Midbrain (tissue), 1 donor: ENCODE data around the gene LRP5.

Source experiments
- DNase-seq: peaks from one replicate; lab custom pipeline; 2025; lab: John Stamatoyannopoulos, UW

LRP5 gene

DNA sequence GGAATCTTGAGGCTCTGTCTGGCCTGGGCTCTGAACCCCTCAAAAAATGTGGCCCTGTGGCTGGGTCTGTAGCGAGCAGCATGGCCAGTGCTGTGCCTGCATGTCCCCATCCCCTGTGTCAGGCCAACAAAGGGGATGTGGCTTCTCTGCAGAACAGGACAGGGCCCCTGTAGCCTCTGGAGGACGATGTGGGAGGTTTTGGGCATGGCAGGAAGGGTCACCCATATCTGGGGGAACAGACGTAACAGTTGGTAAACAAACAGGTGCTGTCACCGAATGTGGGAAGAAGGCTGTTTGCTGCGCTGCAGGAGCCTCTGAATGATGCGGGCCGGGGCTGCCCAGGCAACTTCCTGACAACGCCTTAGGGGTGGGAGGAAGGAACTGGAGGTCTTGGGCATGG is 35.0 kb downstream of the LRP5 start:
- no peak for DNase-seq

DNA sequence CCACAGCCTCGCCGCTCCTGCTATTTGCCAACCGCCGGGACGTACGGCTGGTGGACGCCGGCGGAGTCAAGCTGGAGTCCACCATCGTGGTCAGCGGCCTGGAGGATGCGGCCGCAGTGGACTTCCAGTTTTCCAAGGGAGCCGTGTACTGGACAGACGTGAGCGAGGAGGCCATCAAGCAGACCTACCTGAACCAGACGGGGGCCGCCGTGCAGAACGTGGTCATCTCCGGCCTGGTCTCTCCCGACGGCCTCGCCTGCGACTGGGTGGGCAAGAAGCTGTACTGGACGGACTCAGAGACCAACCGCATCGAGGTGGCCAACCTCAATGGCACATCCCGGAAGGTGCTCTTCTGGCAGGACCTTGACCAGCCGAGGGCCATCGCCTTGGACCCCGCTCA is 35.5 kb downstream of the LRP5 start:
- DNase-seq = no peak

GRCh38 chr11:68349461-68350249 is 37.3 kb downstream of the LRP5 start:
- no peak for DNase-seq

GRCh38 chr11:68350759-68351449 is 38.5 kb downstream of the LRP5 start:
- no peak for DNase-seq

- no peak for DNase-seq
These were observed 39.3 kb downstream of the LRP5 start for GRCh38 chr11:68351450-68352275.

GRCh38 chr11:68352591-68352990 is 40.2 kb downstream of the LRP5 start:
- no peak for DNase-seq

DNA sequence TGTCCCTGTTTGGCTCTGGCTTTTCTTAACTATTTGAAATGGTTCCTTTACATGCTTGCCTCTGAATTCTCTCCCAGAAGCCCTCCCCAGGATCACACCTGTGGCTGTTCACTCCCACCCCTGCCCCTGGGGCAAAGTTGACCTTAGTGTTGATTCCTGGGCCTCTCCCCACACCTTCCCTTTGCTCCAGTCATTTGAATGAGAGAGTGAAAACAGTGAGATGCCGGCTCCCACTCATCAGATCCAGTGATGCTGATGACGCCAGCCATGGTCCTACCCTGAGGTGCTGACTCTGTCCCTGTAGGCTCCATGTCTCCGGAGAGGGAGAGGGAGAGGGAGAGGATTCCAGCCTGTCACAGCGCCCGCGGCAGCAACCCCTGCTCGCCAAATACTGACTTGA is 40.7 kb downstream of the LRP5 start:
- no peak for DNase-seq

DNA sequence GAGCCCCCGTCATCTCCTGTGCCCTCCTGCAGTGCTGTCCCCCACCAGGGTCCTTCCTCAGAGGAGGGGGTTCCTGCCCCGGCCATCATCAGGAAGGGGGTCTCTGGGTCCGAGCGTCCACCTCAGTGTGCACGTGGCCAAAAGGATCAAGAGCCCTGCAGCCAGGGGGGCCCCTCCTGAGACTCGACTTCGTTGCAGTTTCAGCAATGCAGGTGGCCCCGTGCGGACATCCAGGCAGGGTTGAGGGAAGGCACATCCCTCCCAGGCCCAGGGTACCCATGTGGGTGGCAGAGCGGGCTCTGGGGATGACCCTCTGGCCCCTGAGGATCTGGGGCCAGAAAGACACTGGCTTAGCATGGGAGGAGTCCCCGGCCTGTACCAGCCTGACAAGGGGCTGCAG is 41.3 kb downstream of the LRP5 start:
- no peak for DNase-seq

DNA sequence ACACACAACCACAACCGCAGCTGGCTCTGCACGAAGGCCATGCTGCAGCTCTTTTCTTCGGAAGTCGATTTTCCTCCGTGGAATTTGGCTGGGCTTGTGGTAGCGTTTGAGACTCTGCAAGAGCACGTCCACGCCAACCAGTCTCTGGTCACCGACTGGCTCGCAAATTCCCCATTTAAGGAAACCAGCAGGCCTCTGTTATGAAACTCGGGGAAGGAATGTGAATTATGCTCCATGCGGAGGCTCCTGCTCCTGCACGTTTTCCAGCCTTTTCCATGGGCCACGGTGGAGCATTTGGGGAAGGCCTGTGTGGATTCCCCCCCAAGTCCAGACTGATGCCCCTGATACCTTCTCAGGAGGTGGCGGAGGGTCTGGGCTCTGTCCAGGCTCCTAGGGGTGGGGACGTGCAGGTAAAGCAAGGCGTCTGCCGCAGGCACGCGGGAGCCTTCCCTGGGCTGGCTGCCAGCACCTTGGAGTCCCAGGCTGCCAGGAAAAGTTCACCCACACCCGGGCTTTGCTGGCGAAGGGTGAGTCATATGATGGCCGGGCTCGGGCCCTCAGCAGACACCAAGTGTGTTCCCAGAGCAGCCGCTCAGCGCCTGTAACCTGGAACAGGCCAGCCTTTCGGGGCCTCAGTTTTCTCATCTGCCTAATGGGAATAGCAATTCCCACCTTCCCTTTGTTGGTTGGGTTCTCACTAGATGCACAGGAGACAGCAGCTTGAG is 41.9 kb downstream of the LRP5 start:
- DNase-seq = no peak

GRCh38 chr11:68355471-68355870 is 43.1 kb downstream of the LRP5 start:
- no peak for DNase-seq

DNA sequence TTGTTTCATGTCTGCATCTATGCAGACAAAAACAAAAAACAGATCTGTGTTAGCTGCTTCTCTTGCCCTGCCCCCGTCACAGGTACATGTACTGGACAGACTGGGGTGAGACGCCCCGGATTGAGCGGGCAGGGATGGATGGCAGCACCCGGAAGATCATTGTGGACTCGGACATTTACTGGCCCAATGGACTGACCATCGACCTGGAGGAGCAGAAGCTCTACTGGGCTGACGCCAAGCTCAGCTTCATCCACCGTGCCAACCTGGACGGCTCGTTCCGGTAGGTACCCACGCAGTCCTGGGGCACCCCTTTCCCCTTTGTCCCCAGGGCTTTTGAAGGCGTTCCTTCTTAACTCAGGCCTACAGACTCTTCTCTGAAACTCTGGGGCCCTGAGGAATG is 45.2 kb downstream of the LRP5 start:
- no peak for DNase-seq

GRCh38 chr11:68358416-68358815 is 46.0 kb downstream of the LRP5 start:
- DNase-seq = no peak

- DNase-seq = no peak
These were observed 49.3 kb downstream of the LRP5 start for GRCh38 chr11:68361702-68362101.

- DNase-seq = no peak
These were observed 50.5 kb downstream of the LRP5 start for GRCh38 chr11:68362801-68363379.

DNA sequence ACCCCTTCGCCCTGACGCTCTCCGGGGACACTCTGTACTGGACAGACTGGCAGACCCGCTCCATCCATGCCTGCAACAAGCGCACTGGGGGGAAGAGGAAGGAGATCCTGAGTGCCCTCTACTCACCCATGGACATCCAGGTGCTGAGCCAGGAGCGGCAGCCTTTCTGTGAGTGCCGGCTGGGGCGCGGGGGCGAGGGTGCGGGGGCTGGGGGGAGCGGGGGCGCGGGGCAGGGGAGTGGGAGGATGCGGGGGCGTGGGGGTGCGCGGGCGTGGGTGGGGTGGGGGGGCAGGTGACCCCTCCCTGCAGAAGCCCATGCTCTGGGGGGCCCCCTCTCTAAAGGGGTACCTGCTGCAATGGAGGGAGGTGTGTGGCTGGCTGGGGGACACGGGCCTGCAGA is 51.4 kb downstream of the LRP5 start:
- no peak for DNase-seq

DNA sequence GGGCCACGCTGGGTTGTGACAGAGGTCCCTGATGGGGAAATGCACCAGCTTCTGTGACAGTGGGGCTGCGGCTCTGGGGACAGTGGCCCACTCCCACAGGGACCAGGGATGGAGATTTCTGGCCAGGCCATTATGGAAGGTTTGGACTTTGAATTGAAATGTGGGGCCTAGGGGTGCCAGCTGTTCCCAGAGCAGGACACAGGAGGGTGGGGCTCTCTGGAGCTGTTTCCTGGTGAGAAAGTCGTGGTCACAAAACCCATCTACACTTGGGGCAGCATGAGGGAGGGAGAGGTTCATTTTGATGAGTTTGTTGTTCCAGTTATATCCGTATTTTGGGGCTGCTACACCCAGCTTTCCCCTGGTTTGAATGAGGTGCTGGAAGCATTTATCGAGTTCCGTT is 52.2 kb downstream of the LRP5 start:
- DNase-seq = no peak

DNA sequence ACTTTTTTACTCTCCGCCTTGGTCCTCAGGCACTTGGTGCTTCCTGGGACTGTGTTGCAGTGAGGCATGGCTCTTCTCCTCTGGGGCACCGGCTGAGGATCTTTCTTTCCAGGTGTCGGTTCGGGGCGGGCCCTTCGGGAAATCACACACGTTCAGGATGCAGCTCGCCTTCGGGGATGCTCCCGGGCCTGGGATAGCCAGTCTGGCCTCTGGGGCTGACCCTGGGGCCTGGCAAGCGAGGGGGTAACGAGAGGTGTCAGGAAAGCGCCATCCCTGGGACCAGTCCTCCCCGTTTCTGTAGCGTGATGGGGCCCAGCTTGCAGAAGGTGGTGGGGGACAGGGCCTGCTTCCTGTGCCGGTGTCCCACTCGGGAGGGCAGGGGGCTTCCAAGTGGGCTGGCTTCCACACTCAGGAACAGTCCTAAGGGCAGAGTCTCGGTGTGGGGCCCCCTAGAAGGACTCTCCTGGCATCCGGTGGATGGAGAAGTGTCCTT is 53.6 kb downstream of the LRP5 start:
- no peak for DNase-seq

- DNase-seq = no peak
These were observed 54.9 kb downstream of the LRP5 start for GRCh38 chr11:68367252-68367651.

DNA sequence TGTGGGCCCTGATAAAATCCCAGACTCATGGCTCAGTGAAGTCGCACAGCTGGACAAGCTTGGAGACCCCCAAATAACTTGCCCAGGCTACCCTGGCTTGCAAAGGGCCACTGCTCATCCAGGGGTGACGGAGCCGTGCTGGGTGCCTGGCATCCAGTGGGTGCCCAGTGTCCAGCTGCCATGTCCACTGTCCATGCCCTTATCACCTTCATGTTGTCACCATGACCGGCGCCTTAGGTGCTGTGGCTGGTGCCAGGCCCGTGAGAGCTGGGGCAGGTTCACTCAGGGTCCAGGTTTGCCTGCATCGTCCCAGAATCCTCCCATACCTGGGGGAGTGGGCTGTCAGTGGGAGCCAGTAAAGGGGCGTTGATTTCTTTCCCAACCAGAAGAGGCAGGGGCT is 57.4 kb downstream of the LRP5 start:
- DNase-seq = no peak

DNA sequence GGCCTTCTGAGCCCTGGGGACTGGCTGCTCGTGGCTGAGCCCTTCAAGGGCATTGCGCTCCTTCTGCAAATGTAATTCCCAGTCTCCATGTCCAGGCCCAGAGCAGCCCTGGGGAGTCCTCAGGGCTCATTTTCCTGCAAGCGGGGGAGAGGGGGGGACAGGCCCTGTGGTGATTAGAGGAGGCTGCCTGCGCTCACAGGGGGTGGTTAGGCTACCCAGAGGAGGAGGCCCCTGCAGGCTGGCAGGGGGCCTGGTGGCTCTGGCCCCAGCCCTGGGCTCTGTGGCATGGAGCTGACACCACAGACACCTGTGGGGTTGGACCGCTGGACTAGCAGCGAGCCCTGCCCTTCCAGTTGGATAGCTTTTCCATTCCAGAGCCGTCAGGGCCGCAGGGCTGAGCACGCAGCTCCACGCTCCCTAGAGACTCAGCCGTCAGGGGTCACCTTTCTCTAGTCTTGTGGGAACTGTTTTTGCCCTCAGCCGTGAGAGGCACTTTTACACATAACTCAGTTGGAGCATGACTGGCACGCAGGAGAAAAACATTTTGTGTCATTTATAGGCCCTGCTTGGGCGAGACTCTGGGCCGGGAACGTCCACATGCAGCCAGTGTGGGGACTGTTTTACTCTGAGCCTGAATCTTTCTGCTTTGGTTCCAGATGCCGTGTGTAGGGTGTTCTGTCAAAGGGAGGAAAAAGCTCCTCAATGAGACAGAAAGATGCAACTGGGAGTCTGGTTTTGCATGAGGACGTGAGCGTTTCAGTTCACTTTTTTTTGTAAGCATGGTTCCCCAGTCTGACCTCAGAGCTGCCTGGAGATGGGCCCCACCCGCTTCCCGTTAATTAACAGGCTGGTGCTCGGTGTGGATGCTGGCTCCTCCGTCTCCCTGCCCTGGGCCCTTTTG is 58.1 kb downstream of the LRP5 start:
- no peak for DNase-seq
